LNCAP (cell line): ENCODE measurements around the gene MRPL40.

Source experiments
- CTCF ChIP-seq: fragments of 450-650 bp; IDR thresholded peaks from 2 replicates; pipeline ENCODE4 v1.5.1; 2017; ENCODE audit warnings: mild to moderate bottlenecking

Gene MRPL40

GRCh38 chr22:19400881-19401280, 31.5 kb upstream of the MRPL40 start:
- no peak for TF ChIP-seq CTCF

GRCh38 chr22:19401483-19401882, 30.9 kb upstream of the MRPL40 start:
- no peak for TF ChIP-seq CTCF

GRCh38 chr22:19402642-19403191, 29.6 kb upstream of the MRPL40 start:
- no peak for TF ChIP-seq CTCF

- TF ChIP-seq CTCF = no peak
Observed at GRCh38 chr22:19404676-19405075, 27.7 kb upstream of the MRPL40 start.

- no peak for TF ChIP-seq CTCF
Observed at GRCh38 chr22:19405133-19405532, 27.2 kb upstream of the MRPL40 start.

GRCh38 chr22:19405652-19406051, 26.7 kb upstream of the MRPL40 start:
- TF ChIP-seq CTCF = no peak

- no peak for TF ChIP-seq CTCF
Observed at GRCh38 chr22:19406281-19406811, 26.0 kb upstream of the MRPL40 start.

GRCh38 chr22:19406846-19407245, 25.5 kb upstream of the MRPL40 start:
- TF ChIP-seq CTCF = no peak
